GM23248 (cell line): ENCODE data around the gene CASS4.

Experiments
- EZH2 ChIP-seq: fragments of 200-600 bp; sonication (generic); IDR thresholded peaks from 2 replicates; pipeline ENCODE4 v1.6.1; 2018; ENCODE audit warnings: antibody characterized with exemption, mild to moderate bottlenecking; ENCODE audit not compliant: insufficient read depth, poor library complexity, severe bottlenecking
- EZH2phosphoT487 ChIP-seq: fragments of 200-600 bp; sonication (generic); IDR thresholded peaks from 2 replicates; pipeline ENCODE4 v1.6.1; 2018; ENCODE audit warnings: antibody characterized with exemption, moderate library complexity, mild to moderate bottlenecking, low read depth; ENCODE audit not compliant: insufficient read depth

- no peak for TF ChIP-seq EZH2
- TF ChIP-seq EZH2phosphoT487: no peak
Measured at GRCh38 chr20:56386219-56386618, 25.8 kb upstream of the CASS4 start.
